ENCODE results near the gene PKNOX2.

GRCh38 chr11:125365196-125365931 is 200.8 kb downstream of the PKNOX2 start:
- TF ChIP-seq EZH2phosphoT487 (IDR thresholded peaks at IDR 0.05; ENCODE audit: low read length) (no peak), EZH2 (optimal IDR thresholded peaks at IDR 0.05; ENCODE audit: low read depth, low read length) (no peak)
- TF ChIP-seq, protein P1, sequence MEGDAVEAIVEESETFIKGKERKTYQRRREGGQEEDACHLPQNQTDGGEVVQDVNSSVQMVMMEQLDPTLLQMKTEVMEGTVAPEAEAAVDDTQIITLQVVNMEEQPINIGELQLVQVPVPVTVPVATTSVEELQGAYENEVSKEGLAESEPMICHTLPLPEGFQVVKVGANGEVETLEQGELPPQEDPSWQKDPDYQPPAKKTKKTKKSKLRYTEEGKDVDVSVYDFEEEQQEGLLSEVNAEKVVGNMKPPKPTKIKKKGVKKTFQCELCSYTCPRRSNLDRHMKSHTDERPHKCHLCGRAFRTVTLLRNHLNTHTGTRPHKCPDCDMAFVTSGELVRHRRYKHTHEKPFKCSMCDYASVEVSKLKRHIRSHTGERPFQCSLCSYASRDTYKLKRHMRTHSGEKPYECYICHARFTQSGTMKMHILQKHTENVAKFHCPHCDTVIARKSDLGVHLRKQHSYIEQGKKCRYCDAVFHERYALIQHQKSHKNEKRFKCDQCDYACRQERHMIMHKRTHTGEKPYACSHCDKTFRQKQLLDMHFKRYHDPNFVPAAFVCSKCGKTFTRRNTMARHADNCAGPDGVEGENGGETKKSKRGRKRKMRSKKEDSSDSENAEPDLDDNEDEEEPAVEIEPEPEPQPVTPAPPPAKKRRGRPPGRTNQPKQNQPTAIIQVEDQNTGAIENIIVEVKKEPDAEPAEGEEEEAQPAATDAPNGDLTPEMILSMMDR (IDR thresholded peaks at IDR 0.05; ENCODE audit: low read length): no peak
